Heart left ventricle (tissue), 16 donors: ENCODE data around the gene TRPM3. TPM values are rescaled to one million over a fixed set of nuclear protein-coding genes. Genes with fewer than 3 reads are reported as not detected.

Experiments used
- ATAC-seq, 4 donors: fragments of 200-7000 bp; cut with Tn5 transposase; one replicate each; pipeline ENCODE4 v1.9.1; 2020 to 2022; ENCODE audit warnings: moderate library complexity in 4 of 4, mild to moderate bottlenecking in 3 of 4, moderate number of reproducible peaks in 1 of 4
- DNase-seq, 5 donors: peaks; one replicate each; pipeline ENCODE4 v3.0.0-alpha.2; 2020
- H3K27ac ChIP-seq, 12 donors: fragments of 200-600 bp; sonication (generic) in 4 of 12; one replicate each; pipeline versions ENCODE4 v1.5.0 to v1.8.0; 2016 to 2022; ENCODE audit warnings: mild to moderate bottlenecking in 2 of 12
- H3K27me3 ChIP-seq, 9 donors: fragments of 200-600 bp; sonication (generic) in 2 of 9; one replicate each; pipeline versions ENCODE4 v1.5.1 to v1.8.0; 2016 to 2022; ENCODE audit warnings: mild to moderate bottlenecking in 3 of 9
- H3K36me3 ChIP-seq, 9 donors: fragments of 200-600 bp; sonication (generic) in 2 of 9; one replicate each; pipeline versions ENCODE4 v1.5.0 to v1.8.0; 2018 to 2022; ENCODE audit warnings: mild to moderate bottlenecking in 2 of 9
- H3K4me1 ChIP-seq, 12 donors: fragments of 200-600 bp; sonication (generic) in 4 of 12; one replicate each; pipeline versions ENCODE4 v1.5.0 to v1.8.0; 2016 to 2022; ENCODE audit warnings: mild to moderate bottlenecking in 3 of 12
- H3K4me3 ChIP-seq, 12 donors: fragments of 200-600 bp; sonication (generic) in 4 of 12; one replicate each; pipeline versions ENCODE4 v1.5.0 to v1.8.0; 2017 to 2022; ENCODE audit warnings: mild to moderate bottlenecking in 9 of 12, moderate library complexity in 4 of 12
- H3K9me3 ChIP-seq, 12 donors: fragments of 200-600 bp; sonication (generic) in 4 of 12; one replicate each; pipeline versions ENCODE4 v1.5.0 to v1.8.0; 2016 to 2022; ENCODE audit warnings: mild to moderate bottlenecking in 1 of 12
- POLR2A ChIP-seq, 2 donors: fragments of 450-650 bp; IDR thresholded peaks; one replicate each; pipeline ENCODE4 v1.6.1; 2017; ENCODE audit warnings: antibody characterized with exemption in 2 of 2, mild to moderate bottlenecking in 2 of 2, moderate library complexity in 2 of 2
- WGBS, 4 donors: extraction: QIAGEN DNeasy Blood & Tissue Kit in 2 of 4; methylation state at CpG; one replicate each; pipeline versions ENCODE4 v1.1.5 to v1.1.7; 2013 to 2018; 5-methylcytosine and 5-hydroxymethylcytosine counted together
- intact Hi-C, 10 donors: fragments of 100-400 bp; cut with DNase I; formaldehyde crosslinking; loops; one replicate each; pipeline versions ENCODE4 v1.11.1 to v1.14.2; 2022
- polyA plus RNA-seq, 2 donors: library from polyadenylated mRNA; stranded (reverse); fragments of 200-250 nt; gene quantifications; one replicate each; pipeline ENCODE4 v1.2.3, GENCODE V29; 2013
- total RNA-seq, 9 donors: library from RNA; depleted of rRNA in 2 of 9; stranded (reverse); fragments of >200 nt in 2 of 9; fragmentation: NEBNext Ultra II Directional in 3 of 9; extraction: Animal tissue kit (Norgen Biotek cat#: 25700) in 3 of 9; gene quantifications; one replicate each; pipeline versions ENCODE4 v1.1.0 to v1.2.4, GENCODE V29; 2016 to 2023
- TF ChIP-seq, protein P1 (sequence below), 12 donors: fragments of 200-600 bp; sonication (generic) in 4 of 12; IDR thresholded peaks; one replicate each; pipeline versions ENCODE4 v1.5.0 to v1.8.0; 2018 to 2022; ENCODE audit warnings: antibody characterized with exemption in 12 of 12, mild to moderate bottlenecking in 5 of 12
- donor health status: ischemic (EF 13 %, LVEDD 7.1; RV severe dilation, severe dysfunction).
- donor health status: healthy with polysubstance abuse.
- donor health status: DM: no; HTN: yes; CAD: no.
- donor health status: DM: no; HTN: no; CAD: no.
- donor health status: ischemic (EF 25% LVEDD 6.9; RV normal size, moderate dysfunction).
- donor health status: ischemic (EF 25% LVEDD 5.7; RV mildly dilated, moderate dysfunction).
- donor health status: healthy.
- donor health status: DM: yes; HTN: yes; CAD: no.
- donor health status: ischemic (EF 35%, LVEDD 5.7; RV mildly dilated, moderate dysfunction).
- donor health status: nonischemic (EF 11% LVEDD 7.7; RV severe dilation, severe dysfunction).
- donor health status: DM: yes; HTN: yes; CAD: no.
- donor health status: PGD.
- donor health status: ischemic (EF 29% LVEDD 5.4; RV normal size, mild dysfunction).
- donor health status: nonischemic (EF 23%, LVEDD 6.1; RV moderate dilation, normal function).

The TRPM3 gene
- total and polyA plus RNA-seq, 11 donors: 0.02 to 0.91 (median 0.10) TPM; not detected in 1

DNA sequence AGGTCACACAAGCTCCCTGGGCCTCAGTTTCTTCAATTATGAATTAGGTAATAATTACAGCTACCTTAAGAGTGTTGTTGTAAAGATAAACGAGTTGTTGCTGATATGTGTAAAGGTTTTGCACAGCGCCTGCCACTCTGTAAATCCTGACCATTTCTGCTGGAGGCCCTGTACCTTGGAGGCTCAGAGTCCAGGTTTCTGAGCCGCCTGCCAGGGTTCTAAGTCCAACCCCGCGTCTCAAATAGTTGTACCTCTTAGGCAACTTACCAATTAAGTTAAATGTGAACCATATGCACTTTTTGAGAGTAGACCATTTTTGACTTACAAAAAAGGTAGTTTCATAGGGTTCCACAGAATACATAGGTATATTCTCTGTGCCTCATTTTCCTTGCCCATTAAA lies 550.2 kb downstream of the TRPM3 start:
- ATAC-seq: no peak
- 92 to 96% (median 94%) methylated on average over 5 of the region's 5 CpGs for WGBS, 4 donors
- H3K27me3 ChIP-seq: no peaks in the 10 kb centered on the region
- H3K9me3 ChIP-seq: no peaks in the 10 kb centered on the region
- H3K36me3 ChIP-seq: no peaks in the 10 kb centered on the region
- no peak for DNase-seq
- H3K4me3 ChIP-seq: no peak overlapping the region
- intact Hi-C loops: no loop called here
- H3K27ac ChIP-seq: no peak overlapping the region
- H3K4me1 ChIP-seq: peaks cover 0 to 13% (median 0%) of the 10 kb centered on the region in 12 donors
- TF ChIP-seq, protein P1, sequence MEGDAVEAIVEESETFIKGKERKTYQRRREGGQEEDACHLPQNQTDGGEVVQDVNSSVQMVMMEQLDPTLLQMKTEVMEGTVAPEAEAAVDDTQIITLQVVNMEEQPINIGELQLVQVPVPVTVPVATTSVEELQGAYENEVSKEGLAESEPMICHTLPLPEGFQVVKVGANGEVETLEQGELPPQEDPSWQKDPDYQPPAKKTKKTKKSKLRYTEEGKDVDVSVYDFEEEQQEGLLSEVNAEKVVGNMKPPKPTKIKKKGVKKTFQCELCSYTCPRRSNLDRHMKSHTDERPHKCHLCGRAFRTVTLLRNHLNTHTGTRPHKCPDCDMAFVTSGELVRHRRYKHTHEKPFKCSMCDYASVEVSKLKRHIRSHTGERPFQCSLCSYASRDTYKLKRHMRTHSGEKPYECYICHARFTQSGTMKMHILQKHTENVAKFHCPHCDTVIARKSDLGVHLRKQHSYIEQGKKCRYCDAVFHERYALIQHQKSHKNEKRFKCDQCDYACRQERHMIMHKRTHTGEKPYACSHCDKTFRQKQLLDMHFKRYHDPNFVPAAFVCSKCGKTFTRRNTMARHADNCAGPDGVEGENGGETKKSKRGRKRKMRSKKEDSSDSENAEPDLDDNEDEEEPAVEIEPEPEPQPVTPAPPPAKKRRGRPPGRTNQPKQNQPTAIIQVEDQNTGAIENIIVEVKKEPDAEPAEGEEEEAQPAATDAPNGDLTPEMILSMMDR (IDR thresholded peaks at IDR 0.05): no peak
- TF ChIP-seq POLR2A (IDR thresholded peaks at IDR 0.05): no peak

DNA sequence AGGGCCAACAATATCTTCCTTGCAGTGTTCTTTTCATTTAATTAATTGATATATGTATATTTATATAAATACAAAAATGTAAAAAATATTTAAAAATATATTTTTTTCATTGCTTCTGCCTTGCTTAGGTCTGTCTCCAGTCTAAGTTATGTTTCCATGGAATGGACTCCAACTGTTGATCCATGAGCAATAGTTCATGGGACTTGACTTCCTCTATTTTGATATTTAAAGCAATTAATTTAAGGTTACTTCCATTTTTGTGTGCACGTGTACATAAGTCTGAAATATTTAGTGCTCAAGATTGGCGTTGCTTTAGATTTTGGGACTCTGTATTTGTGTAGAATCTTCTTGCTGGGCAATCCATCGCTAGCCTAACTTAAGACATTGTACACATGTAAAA lies 551.6 kb downstream of the TRPM3 start:
- no peak overlapping the region for H3K27ac ChIP-seq
- intact Hi-C loops: no loop called here
- WGBS, 4 donors: 62 to 96% (median 89%) methylated on average over 3 of the region's 3 CpGs
- ATAC-seq (no peak), DNase-seq (no peak)
- no peaks in the 10 kb centered on the region for H3K27me3 ChIP-seq
- H3K4me1 ChIP-seq: peaks cover 0 to 13% (median 0%) of the 10 kb centered on the region in 12 donors
- no peaks in the 10 kb centered on the region for H3K36me3 ChIP-seq
- H3K4me3 ChIP-seq: no peak overlapping the region
- H3K9me3 ChIP-seq: no peaks in the 10 kb centered on the region
- no peak for TF ChIP-seq POLR2A (IDR thresholded peaks at IDR 0.05)

DNA sequence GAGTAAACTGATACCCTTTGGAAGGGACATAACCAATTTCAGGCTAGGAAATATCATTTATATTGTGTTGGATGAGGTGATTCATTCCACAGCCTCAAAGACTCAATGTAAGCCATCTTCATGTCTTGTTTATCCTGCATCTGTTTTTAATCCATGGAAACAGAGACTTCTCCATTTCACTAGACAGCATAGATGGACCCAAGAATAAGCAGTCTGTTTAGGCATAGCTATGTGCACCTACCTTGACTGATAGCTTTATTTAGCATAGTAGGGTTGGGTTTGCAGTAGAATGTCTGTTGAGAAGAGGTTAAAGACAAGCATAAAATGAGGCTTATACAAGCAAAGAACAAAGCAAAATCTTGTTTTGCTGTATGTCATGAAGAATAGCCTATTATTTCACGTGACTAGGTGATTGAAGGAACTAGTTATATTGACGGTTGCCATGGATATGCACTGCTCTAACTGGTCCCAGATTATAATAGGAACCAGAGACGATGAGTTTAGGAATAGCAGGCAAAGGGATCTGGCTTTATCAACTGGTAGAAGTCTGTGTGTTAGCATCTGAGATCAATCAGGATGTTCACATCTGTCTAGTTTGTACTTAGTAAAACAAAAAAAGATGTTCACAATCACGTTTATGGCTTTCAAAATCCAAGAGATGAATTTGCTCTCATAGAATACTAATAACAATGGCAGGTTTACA lies 552.2 kb downstream of the TRPM3 start:
- Histone ChIP-seq H3K4me3 (no peak overlapping the region), H3K36me3 (no peaks in the 10 kb centered on the region), H3K4me1 (peaks cover 0 to 11% (median 0%) of the 10 kb centered on the region in 12 donors), H3K27me3 (no peaks in the 10 kb centered on the region), H3K9me3 (no peaks in the 10 kb centered on the region), H3K27ac (no peak overlapping the region)
- DNase-seq (no peak), ATAC-seq (no peak)
- intact Hi-C loops: no loop called here
- 83 to 88% (median 85%) methylated on average over 4 of the region's 4 CpGs for WGBS, 4 donors
- no peak for TF ChIP-seq POLR2A (IDR thresholded peaks at IDR 0.05)
- TF ChIP-seq, protein P1 (IDR thresholded peaks at IDR 0.05): no peak

DNA sequence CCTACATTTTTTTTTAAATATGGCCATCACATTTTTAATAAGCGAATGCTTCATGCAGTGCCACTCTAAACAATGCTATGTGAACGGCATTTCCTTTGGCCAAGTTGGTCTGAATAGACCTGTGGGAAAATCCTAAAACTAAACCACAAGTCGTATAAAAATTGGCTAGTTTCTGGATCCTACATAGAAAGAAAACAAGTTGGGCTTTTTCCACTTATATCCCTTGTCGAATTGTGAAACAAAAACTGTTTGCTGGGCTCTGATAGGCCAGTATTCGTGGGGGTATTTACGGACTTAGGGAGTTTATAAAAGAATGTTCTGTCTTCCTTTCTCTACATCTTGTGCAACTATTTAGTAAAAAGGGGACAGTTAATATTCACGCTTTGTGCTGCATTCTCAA lies 553.9 kb downstream of the TRPM3 start:
- no peaks in the 10 kb centered on the region for H3K36me3 ChIP-seq
- H3K9me3 ChIP-seq: no peaks in the 10 kb centered on the region
- ATAC-seq (no peak), DNase-seq (no peak)
- H3K27me3 ChIP-seq: no peaks in the 10 kb centered on the region
- TF ChIP-seq, protein P1 (IDR thresholded peaks at IDR 0.05): no peak
- no peak for TF ChIP-seq POLR2A (IDR thresholded peaks at IDR 0.05)
- peaks cover 0 to 22% (median 0%) of the 10 kb centered on the region in 12 donors for H3K4me1 ChIP-seq
- H3K27ac ChIP-seq: no peak overlapping the region
- no peak overlapping the region for H3K4me3 ChIP-seq
- intact Hi-C loops: no loop called here
- 87 to 93% (median 90%) methylated on average over 7 of the region's 7 CpGs for WGBS, 4 donors

DNA sequence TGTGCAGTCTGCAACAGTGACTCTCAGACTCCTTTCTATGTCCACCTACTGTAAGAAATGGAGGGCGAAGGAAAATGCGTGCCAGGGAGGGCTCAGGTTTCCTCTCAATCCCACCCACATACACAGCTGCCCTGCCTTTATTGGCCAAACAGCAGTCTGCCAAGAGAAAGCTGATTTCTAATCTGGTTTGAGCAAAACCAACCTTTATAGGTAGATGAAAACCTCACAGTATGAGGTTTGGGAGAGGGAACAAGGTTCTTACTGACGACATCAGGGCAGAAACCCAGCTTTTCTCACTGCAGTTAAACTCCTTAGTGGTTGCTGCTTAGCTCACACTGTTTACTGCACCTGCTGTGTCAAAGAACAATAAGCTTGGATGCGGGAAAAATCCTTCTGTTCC lies 554.7 kb downstream of the TRPM3 start:
- no peak for TF ChIP-seq POLR2A (IDR thresholded peaks at IDR 0.05)
- TF ChIP-seq, protein P1 (IDR thresholded peaks at IDR 0.05): no peak
- ATAC-seq: no peak
- no peak for DNase-seq
- Histone ChIP-seq H3K36me3 (no peaks in the 10 kb centered on the region), H3K27me3 (no peaks in the 10 kb centered on the region), H3K4me3 (no peak overlapping the region), H3K27ac (no peak overlapping the region), H3K4me1 (peaks cover 0 to 29% (median 0%) of the 10 kb centered on the region in 12 donors), H3K9me3 (no peaks in the 10 kb centered on the region)
- intact Hi-C loops: no loop called here
- 80 to 88% (median 84%) methylated on average over 4 of the region's 4 CpGs for WGBS, 4 donors
